Measurements from ENCODE around the gene TMA7.

- TF ChIP-seq, protein P1, sequence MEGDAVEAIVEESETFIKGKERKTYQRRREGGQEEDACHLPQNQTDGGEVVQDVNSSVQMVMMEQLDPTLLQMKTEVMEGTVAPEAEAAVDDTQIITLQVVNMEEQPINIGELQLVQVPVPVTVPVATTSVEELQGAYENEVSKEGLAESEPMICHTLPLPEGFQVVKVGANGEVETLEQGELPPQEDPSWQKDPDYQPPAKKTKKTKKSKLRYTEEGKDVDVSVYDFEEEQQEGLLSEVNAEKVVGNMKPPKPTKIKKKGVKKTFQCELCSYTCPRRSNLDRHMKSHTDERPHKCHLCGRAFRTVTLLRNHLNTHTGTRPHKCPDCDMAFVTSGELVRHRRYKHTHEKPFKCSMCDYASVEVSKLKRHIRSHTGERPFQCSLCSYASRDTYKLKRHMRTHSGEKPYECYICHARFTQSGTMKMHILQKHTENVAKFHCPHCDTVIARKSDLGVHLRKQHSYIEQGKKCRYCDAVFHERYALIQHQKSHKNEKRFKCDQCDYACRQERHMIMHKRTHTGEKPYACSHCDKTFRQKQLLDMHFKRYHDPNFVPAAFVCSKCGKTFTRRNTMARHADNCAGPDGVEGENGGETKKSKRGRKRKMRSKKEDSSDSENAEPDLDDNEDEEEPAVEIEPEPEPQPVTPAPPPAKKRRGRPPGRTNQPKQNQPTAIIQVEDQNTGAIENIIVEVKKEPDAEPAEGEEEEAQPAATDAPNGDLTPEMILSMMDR (IDR thresholded peaks at IDR 0.05) = no peak
- TF ChIP-seq POLR2AphosphoS5 (IDR thresholded peaks at IDR 0.05) (no peak), POLR2A (IDR thresholded peaks at IDR 0.05) (no peak)
Observed at GRCh38 chr3:48422272-48422671, 17.8 kb upstream of the TMA7 start.
